Measurements from ENCODE around the gene PCP4. TPM values are rescaled to one million over a fixed set of nuclear protein-coding genes. Genes with fewer than 3 reads are reported as not detected.

PCP4 gene
- total RNA-seq, 1 experiment from 2014 or later, result not detected

- ChIA-PET CTCF (no interaction called here), POLR2A (no interaction called here)
- ATAC-seq (no peak), DNase-seq (ENCODE audit: low read depth, low spot score) (no peak)
- Histone ChIP-seq H3K4me3 (ENCODE audit: low read depth in 2 of 2, low read length in 2 of 2) (no peak overlapping the region), H3K9me3 (ENCODE audit: control insufficient read depth, insufficient read depth, low read depth, low read length) (no peaks in the 10 kb centered on the region), H3K4me1 (ENCODE audit: control insufficient read depth, insufficient read depth, low read length) (no peaks in the 10 kb centered on the region), H3K27ac (ENCODE audit: low read length) (no peak overlapping the region), H3K36me3 (ENCODE audit: control insufficient read depth, insufficient read depth, low read length) (no peaks in the 10 kb centered on the region), H3K27me3 (ENCODE audit: control insufficient read depth, insufficient read depth, low read length) (no peaks in the 10 kb centered on the region)
- TF ChIP-seq POLR2AphosphoS5 (IDR thresholded peaks at IDR 0.05; ENCODE audit: low read depth, low read length), result no peak
- TF ChIP-seq, protein P1, sequence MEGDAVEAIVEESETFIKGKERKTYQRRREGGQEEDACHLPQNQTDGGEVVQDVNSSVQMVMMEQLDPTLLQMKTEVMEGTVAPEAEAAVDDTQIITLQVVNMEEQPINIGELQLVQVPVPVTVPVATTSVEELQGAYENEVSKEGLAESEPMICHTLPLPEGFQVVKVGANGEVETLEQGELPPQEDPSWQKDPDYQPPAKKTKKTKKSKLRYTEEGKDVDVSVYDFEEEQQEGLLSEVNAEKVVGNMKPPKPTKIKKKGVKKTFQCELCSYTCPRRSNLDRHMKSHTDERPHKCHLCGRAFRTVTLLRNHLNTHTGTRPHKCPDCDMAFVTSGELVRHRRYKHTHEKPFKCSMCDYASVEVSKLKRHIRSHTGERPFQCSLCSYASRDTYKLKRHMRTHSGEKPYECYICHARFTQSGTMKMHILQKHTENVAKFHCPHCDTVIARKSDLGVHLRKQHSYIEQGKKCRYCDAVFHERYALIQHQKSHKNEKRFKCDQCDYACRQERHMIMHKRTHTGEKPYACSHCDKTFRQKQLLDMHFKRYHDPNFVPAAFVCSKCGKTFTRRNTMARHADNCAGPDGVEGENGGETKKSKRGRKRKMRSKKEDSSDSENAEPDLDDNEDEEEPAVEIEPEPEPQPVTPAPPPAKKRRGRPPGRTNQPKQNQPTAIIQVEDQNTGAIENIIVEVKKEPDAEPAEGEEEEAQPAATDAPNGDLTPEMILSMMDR (IDR thresholded peaks at IDR 0.05), result no peak
- TF ChIP-seq REST (IDR thresholded peaks at IDR 0.05; ENCODE audit: insufficient read depth in 1 of 2, low read depth in 2 of 2, low read length in 1 of 2), result no peak
- no peak for TF ChIP-seq SIN3A (IDR thresholded peaks at IDR 0.05; ENCODE audit: borderline replicate concordance, insufficient read depth, low read depth, low read length)
- TF ChIP-seq TCF7L2 (IDR thresholded peaks at IDR 0.05; ENCODE audit: low read depth, low read length), result no peak
- in situ Hi-C loops (cut with HindIII; ENCODE audit: low pct_unique_long_range_greater_than_20kb, low sequenced_read_pairs) (no loop called here), intact Hi-C loops (cut with micrococcal nuclease; ENCODE audit: unreplicated experiment) (no loop called here)
- BruUV-seq (replicated peaks), result no TSS peak
Observed at GRCh38 chr21:39972471-39972870, 105.2 kb downstream of the PCP4 start.

GRCh38 chr21:39972976-39973770 lies 105.9 kb downstream of the PCP4 start:
- TF ChIP-seq SIN3A (IDR thresholded peaks at IDR 0.05; ENCODE audit: borderline replicate concordance, insufficient read depth, low read depth, low read length) (no peak), REST (IDR thresholded peaks at IDR 0.05; ENCODE audit: insufficient read depth in 1 of 2, low read depth in 2 of 2, low read length in 1 of 2) (no peak), TCF7L2 (IDR thresholded peaks at IDR 0.05; ENCODE audit: low read depth, low read length) (no peak)
- TF ChIP-seq, protein P1 (IDR thresholded peaks at IDR 0.05), result no peak
- Histone ChIP-seq H3K4me1 (ENCODE audit: control insufficient read depth, insufficient read depth, low read length) (no peaks in the 10 kb centered on the region), H3K36me3 (ENCODE audit: control insufficient read depth, insufficient read depth, low read length) (no peaks in the 10 kb centered on the region), H3K27me3 (ENCODE audit: control insufficient read depth, insufficient read depth, low read length) (no peaks in the 10 kb centered on the region), H3K4me3 (ENCODE audit: low read depth in 2 of 2, low read length in 2 of 2) (no peak overlapping the region), H3K9me3 (ENCODE audit: control insufficient read depth, insufficient read depth, low read depth, low read length) (no peaks in the 10 kb centered on the region), H3K27ac (ENCODE audit: low read length) (no peak overlapping the region)
- ChIA-PET POLR2A (no interaction called here), CTCF (no interaction called here)
- intact Hi-C loops (cut with micrococcal nuclease; ENCODE audit: unreplicated experiment), result no loop called here
- no peak for ATAC-seq
- DNase-seq (ENCODE audit: low read depth, low spot score), result no peak
- in situ Hi-C loops (cut with HindIII; ENCODE audit: low pct_unique_long_range_greater_than_20kb, low sequenced_read_pairs), result no loop called here
- no TSS peak for BruUV-seq (replicated peaks)
